Large intestine (tissue), 3 donors: ENCODE data around the gene TBC1D17. TPM values are rescaled to one million over a fixed set of nuclear protein-coding genes. Genes with fewer than 3 reads are reported as not detected.
A peak's percentile ranks its signal among the peaks of the same experiment; 100 is the strongest.

ENCODE experiments used
- DNase-seq, 2 donors: peaks; one replicate each; pipeline versions ENCODE4 v3.0.0 to v3.0.0-alpha.2; 2013
- H3K27ac ChIP-seq: one replicate; pipeline ENCODE4 v1.5.1; 2013; ENCODE audit warnings: low read length
- H3K27me3 ChIP-seq: 2 replicates; pipeline ENCODE4 v1.6.1; 2013; ENCODE audit warnings: low read length; ENCODE audit not compliant: control insufficient read depth, insufficient read depth
- H3K36me3 ChIP-seq: 2 replicates; pipeline ENCODE4 v1.6.1; 2013; ENCODE audit warnings: low read length; ENCODE audit not compliant: control insufficient read depth, insufficient read depth
- H3K4me1 ChIP-seq: one replicate; pipeline ENCODE4 v1.6.1; 2013; ENCODE audit warnings: low read length; ENCODE audit not compliant: control insufficient read depth, insufficient read depth
- H3K4me3 ChIP-seq: one replicate; pipeline ENCODE4 v1.5.1; 2013; ENCODE audit warnings: low read length
- H3K9me3 ChIP-seq: one replicate; pipeline ENCODE4 v1.6.1; 2013; ENCODE audit warnings: mild to moderate bottlenecking, low read depth, low read length, moderate library complexity; ENCODE audit not compliant: control insufficient read depth
- WGBS: methylation state at CpG from one replicate; pipeline ENCODE4 v1.1.5; 2013; ENCODE audit warnings: low lambda C conversion rate; ENCODE audit not compliant: insufficient coverage; 5-methylcytosine and 5-hydroxymethylcytosine counted together
- polyA plus RNA-seq: library from polyadenylated mRNA; unstranded; fragments of 120-200 nt; gene quantifications from one replicate; pipeline ENCODE4 v1.2.1, GENCODE V29; 2013

The TBC1D17 gene
- polyA plus RNA-seq, 1 donor, result 31.6 TPM

- H3K36me3 ChIP-seq, result peaks cover 43% of the 10 kb centered on the region
- WGBS, result no CpG with 5 or more reads among the region's 41 CpGs
These were observed 609 bp downstream of the TBC1D17 start for GRCh38 chr19:49877879-49878743.

GRCh38 chr19:49878744-49879070 is 1.2 kb downstream of the TBC1D17 start:
- Histone ChIP-seq H3K27me3 (no peaks in the 10 kb centered on the region), H3K36me3 (peaks cover 49% of the 10 kb centered on the region), H3K4me1 (peaks cover 16% of the 10 kb centered on the region), H3K4me3 (peak overlapping the region; percentile 82), H3K9me3 (peaks cover 13% of the 10 kb centered on the region), H3K27ac (peak overlapping the region; percentile 99)
- no CpG with 5 or more reads among the region's 9 CpGs for WGBS
- no peak for DNase-seq

More at GRCh38 chr19:49877879-49878743, 609 bp downstream of the TBC1D17 start:
- H3K4me1 ChIP-seq, result peaks cover 16% of the 10 kb centered on the region
- DNase-seq, result peak; percentile 99
- H3K27me3 ChIP-seq, result no peaks in the 10 kb centered on the region
- H3K27ac ChIP-seq, result peak overlapping the region; percentile 99
- H3K4me3 ChIP-seq, result peak overlapping the region; percentile 82
- peaks cover 13% of the 10 kb centered on the region for H3K9me3 ChIP-seq

- Histone ChIP-seq H3K4me3 (no peak overlapping the region), H3K4me1 (peaks cover 16% of the 10 kb centered on the region), H3K27ac (no peak overlapping the region), H3K36me3 (peaks cover 51% of the 10 kb centered on the region), H3K9me3 (peaks cover 13% of the 10 kb centered on the region), H3K27me3 (no peaks in the 10 kb centered on the region)
- WGBS, result no CpG with 5 or more reads among the region's 12 CpGs
- no peak for DNase-seq
These were observed 1.9 kb downstream of the TBC1D17 start for GRCh38 chr19:49879243-49879963.

GRCh38 chr19:49880162-49880869 is 2.8 kb downstream of the TBC1D17 start:
- Histone ChIP-seq H3K36me3 (peaks cover 58% of the 10 kb centered on the region), H3K4me3 (no peak overlapping the region), H3K27me3 (no peaks in the 10 kb centered on the region), H3K9me3 (peaks cover 13% of the 10 kb centered on the region), H3K27ac (no peak overlapping the region), H3K4me1 (peaks cover 14% of the 10 kb centered on the region)
- DNase-seq, result no peak
- no CpG with 5 or more reads among the region's 10 CpGs for WGBS

- no peaks in the 10 kb centered on the region for H3K27me3 ChIP-seq
- H3K36me3 ChIP-seq, result peaks cover 62% of the 10 kb centered on the region
- no CpG with 5 or more reads among the region's 17 CpGs for WGBS
- H3K4me1 ChIP-seq, result peaks cover 9% of the 10 kb centered on the region
- H3K27ac ChIP-seq, result no peak overlapping the region
- H3K4me3 ChIP-seq, result no peak overlapping the region
- DNase-seq, result no peak
- H3K9me3 ChIP-seq, result peaks cover 10% of the 10 kb centered on the region
These were observed 3.7 kb downstream of the TBC1D17 start for GRCh38 chr19:49881186-49881585.

GRCh38 chr19:49881672-49882394 is 4.3 kb downstream of the TBC1D17 start:
- H3K9me3 ChIP-seq, result peaks cover 8% of the 10 kb centered on the region
- no peak overlapping the region for H3K4me3 ChIP-seq
- no peak overlapping the region for H3K27ac ChIP-seq
- peaks cover 9% of the 10 kb centered on the region for H3K4me1 ChIP-seq
- no peak for DNase-seq
- no CpG with 5 or more reads among the region's 31 CpGs for WGBS
- no peaks in the 10 kb centered on the region for H3K27me3 ChIP-seq
- H3K36me3 ChIP-seq, result peaks cover 64% of the 10 kb centered on the region

- DNase-seq, result no peak
- WGBS, result no CpG with 5 or more reads among the region's 14 CpGs
- peaks cover 64% of the 10 kb centered on the region for H3K36me3 ChIP-seq
These were observed 5.1 kb downstream of the TBC1D17 start for GRCh38 chr19:49882643-49883042.

GRCh38 chr19:49883094-49883493 is 5.6 kb downstream of the TBC1D17 start:
- no peak for DNase-seq
- Histone ChIP-seq H3K9me3 (peaks cover 8% of the 10 kb centered on the region), H3K27me3 (no peaks in the 10 kb centered on the region), H3K4me3 (no peak overlapping the region), H3K4me1 (peaks cover 8% of the 10 kb centered on the region), H3K27ac (no peak overlapping the region), H3K36me3 (peaks cover 64% of the 10 kb centered on the region)
- WGBS, result 100% methylated on average over 1 of the region's 5 CpGs

More at GRCh38 chr19:49882643-49883042, 5.1 kb downstream of the TBC1D17 start:
- H3K27me3 ChIP-seq, result no peaks in the 10 kb centered on the region
- no peak overlapping the region for H3K4me3 ChIP-seq
- H3K4me1 ChIP-seq, result peaks cover 9% of the 10 kb centered on the region
- H3K9me3 ChIP-seq, result peaks cover 8% of the 10 kb centered on the region
- no peak overlapping the region for H3K27ac ChIP-seq

GRCh38 chr19:49884109-49884508 is 6.6 kb downstream of the TBC1D17 start:
- Histone ChIP-seq H3K27ac (no peak overlapping the region), H3K4me3 (no peak overlapping the region), H3K27me3 (no peaks in the 10 kb centered on the region), H3K36me3 (peaks cover 64% of the 10 kb centered on the region), H3K9me3 (peaks cover 8% of the 10 kb centered on the region), H3K4me1 (no peaks in the 10 kb centered on the region)
- no CpG with 5 or more reads among the region's 18 CpGs for WGBS
- DNase-seq, result no peak

- peaks cover 14% of the 10 kb centered on the region for H3K9me3 ChIP-seq
- WGBS, result no CpG with 5 or more reads among the region's 3 CpGs
- peaks cover 5% of the 10 kb centered on the region for H3K27me3 ChIP-seq
- no peak overlapping the region for H3K4me3 ChIP-seq
- H3K36me3 ChIP-seq, result peaks cover 59% of the 10 kb centered on the region
- no peaks in the 10 kb centered on the region for H3K4me1 ChIP-seq
- no peak for DNase-seq
- no peak overlapping the region for H3K27ac ChIP-seq
These were observed 7.3 kb downstream of the TBC1D17 start for GRCh38 chr19:49884760-49885159.
